ENCODE data around the gene PPAN.

Gene PPAN

DNA sequence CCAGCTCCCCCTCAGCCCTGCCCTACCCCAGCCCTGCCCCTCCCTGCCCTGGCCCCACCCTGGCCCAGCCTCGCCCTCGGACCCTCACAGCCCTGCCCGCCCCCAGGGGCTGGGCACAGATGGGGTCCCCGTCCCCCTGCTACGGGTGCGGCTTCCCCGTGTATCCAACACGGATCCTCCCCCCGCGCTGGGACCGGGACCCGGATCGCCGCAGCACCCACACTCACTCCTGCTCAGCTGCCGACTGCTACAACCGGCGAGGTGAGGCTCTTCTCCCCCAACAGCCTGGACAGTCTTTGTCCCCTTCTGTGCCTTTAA is 14.8 kb upstream of the PPAN start:
- no peak for DNase-seq
- Mint-ChIP-seq H3K27me3 (ENCODE audit: low read depth, poor library complexity) (peaks cover 61% of the 10 kb centered on the region), H3K9me3 (peaks cover 3% of the 10 kb centered on the region), H3K36me3 (ENCODE audit: low read depth) (no peaks in the 10 kb centered on the region), H3K4me3 (no peak overlapping the region), H3K27ac (no peak overlapping the region), H3K4me1 (no peaks in the 10 kb centered on the region)
- TF ChIP-seq, protein P1, sequence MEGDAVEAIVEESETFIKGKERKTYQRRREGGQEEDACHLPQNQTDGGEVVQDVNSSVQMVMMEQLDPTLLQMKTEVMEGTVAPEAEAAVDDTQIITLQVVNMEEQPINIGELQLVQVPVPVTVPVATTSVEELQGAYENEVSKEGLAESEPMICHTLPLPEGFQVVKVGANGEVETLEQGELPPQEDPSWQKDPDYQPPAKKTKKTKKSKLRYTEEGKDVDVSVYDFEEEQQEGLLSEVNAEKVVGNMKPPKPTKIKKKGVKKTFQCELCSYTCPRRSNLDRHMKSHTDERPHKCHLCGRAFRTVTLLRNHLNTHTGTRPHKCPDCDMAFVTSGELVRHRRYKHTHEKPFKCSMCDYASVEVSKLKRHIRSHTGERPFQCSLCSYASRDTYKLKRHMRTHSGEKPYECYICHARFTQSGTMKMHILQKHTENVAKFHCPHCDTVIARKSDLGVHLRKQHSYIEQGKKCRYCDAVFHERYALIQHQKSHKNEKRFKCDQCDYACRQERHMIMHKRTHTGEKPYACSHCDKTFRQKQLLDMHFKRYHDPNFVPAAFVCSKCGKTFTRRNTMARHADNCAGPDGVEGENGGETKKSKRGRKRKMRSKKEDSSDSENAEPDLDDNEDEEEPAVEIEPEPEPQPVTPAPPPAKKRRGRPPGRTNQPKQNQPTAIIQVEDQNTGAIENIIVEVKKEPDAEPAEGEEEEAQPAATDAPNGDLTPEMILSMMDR (IDR thresholded peaks at IDR 0.05) = no peak

DNA sequence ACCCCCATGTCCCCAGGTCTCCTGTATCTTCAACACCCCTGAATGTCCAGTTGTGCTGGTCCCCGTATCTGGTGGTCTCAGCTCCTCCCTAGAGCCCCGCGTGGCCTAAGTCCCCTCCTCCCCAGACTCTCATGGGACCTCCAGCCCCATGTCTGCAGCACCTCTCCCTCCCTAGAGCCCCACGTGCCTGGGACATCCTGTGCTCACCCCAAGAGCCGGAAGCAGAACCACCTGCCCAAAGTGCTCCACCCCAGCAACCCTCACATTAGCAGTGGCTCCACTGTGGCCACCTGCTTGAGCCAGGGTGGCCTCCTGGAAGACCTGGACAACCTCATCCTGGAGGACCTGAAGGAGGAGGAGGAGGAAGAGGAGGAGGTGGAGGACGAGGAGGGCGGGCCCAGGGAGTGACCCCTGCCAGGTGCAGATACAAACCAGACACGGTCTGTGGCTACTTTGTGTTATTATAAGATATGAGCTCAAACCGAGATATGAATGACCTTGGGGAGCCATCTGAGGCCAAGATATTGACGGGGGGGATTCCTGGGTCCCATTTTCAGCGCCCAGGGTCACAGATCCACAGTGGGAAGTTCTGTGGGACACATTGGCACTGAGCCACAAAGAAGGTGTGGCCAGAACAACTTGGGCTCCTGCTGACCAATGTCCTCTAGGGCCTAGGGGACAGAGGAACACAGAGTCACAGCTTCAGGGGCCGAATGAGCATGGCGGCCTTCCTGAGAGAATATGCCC is 14.1 kb upstream of the PPAN start:
- TF ChIP-seq, protein P1 (IDR thresholded peaks at IDR 0.05) = no peak
- no peak for DNase-seq
- no peak overlapping the region for H3K27ac Mint-ChIP-seq
- H3K4me3 Mint-ChIP-seq = no peak overlapping the region
- H3K9me3 Mint-ChIP-seq = peaks cover 3% of the 10 kb centered on the region
- H3K27me3 Mint-ChIP-seq (ENCODE audit: low read depth, poor library complexity) = peaks cover 61% of the 10 kb centered on the region
- H3K4me1 Mint-ChIP-seq = no peaks in the 10 kb centered on the region
- no peaks in the 10 kb centered on the region for H3K36me3 Mint-ChIP-seq (ENCODE audit: low read depth)

DNA sequence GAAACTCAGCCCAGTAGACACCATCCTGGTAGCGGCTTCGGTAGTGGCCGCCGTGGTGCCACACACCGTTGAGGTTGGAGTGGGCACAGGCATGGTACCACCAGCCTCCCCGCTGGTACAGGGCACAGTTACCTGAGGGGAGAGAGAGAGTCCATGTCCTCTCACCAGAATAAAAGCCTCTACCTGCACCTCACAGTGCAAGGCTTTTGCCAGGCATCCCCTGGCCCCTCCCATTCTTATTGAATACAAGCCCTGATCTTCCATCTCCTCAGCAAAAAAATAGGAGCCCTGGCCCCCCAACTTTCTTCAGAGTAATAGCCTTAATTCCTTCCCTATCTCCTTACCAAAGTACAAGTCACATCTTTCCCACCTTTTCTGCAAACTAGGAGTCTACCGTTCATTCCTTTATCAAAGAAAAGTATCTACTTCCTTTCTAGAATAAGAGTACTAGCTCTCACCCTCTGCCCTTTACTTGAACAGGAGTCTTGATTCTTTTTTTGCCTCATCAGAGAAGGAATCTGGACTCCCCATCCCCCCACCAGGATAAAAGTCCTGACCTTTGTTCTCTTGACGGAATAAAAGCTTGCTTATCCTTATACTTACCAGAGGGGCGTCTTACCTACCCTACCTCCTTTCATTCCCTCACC is 13.4 kb upstream of the PPAN start:
- no peak overlapping the region for H3K4me3 Mint-ChIP-seq
- H3K27ac Mint-ChIP-seq = no peak overlapping the region
- H3K36me3 Mint-ChIP-seq (ENCODE audit: low read depth) = no peaks in the 10 kb centered on the region
- TF ChIP-seq, protein P1 (IDR thresholded peaks at IDR 0.05) = no peak
- H3K27me3 Mint-ChIP-seq (ENCODE audit: low read depth, poor library complexity) = peaks cover 59% of the 10 kb centered on the region
- H3K4me1 Mint-ChIP-seq = no peaks in the 10 kb centered on the region
- H3K9me3 Mint-ChIP-seq = peaks cover 3% of the 10 kb centered on the region
- no peak for DNase-seq

DNA sequence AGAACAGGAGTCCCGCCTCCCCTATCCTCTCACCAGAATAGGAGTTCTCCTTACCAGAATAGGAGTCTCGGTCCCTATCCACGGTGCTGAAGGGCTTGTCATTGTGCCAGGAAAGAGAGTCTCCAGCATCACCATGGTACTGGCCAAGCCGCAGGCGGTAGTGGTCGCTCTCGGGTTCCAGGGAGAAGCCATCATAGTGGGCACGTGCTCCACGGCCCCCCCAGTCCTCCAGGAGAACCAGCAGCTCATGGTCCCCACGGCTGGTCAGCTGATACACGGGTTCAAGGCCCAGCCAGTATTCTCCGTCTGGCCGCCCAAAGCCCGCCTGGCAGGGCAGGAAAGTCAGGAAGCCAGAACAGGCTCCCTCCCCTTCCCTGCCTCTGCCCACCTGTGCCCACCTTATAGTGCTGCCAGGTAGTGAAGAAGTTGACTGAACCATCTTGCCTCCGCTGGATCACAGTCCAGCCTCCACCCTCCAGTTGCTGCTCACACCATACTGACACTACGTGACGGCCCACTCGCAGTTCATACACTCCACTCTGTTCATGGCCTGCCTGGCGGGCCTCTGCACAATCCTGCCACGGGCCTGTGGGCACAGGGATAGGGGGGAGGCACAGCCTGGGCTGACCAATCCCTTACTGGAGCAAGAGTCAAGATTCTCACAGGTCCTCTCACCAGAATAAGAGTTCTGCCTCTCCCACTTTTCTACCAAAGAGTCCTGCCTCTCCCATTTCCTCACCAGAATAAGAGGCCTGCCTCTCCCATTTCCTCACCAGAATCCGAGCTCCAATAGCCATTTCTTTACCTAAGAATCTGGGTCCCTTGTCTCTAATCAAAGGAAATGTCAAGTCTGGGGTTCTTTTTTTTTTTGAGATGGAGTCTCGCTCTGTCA is 12.6 kb upstream of the PPAN start:
- H3K27ac Mint-ChIP-seq = no peak overlapping the region
- TF ChIP-seq, protein P1 (IDR thresholded peaks at IDR 0.05) = no peak
- no peaks in the 10 kb centered on the region for H3K36me3 Mint-ChIP-seq (ENCODE audit: low read depth)
- peaks cover 54% of the 10 kb centered on the region for H3K27me3 Mint-ChIP-seq (ENCODE audit: low read depth, poor library complexity)
- peaks cover 5% of the 10 kb centered on the region for H3K4me1 Mint-ChIP-seq
- H3K4me3 Mint-ChIP-seq = no peak overlapping the region
- DNase-seq = no peak
- H3K9me3 Mint-ChIP-seq = peaks cover 3% of the 10 kb centered on the region

DNA sequence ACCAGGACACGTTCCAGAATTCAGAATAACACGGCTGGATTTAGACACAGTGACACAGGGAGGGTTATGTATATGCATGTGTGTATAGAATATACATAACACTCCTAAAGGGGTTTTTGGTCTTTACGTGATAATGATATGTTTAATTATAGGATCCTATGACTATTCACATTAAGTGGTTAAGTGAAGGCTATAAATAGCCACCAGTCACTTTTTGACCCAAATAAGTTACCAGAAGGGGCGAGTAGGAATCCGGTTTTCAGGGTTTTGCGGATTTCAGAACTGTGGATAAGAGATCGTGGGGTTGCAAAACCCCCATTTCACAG is 10.6 kb upstream of the PPAN start:
- DNase-seq = no peak
- Mint-ChIP-seq H3K36me3 (ENCODE audit: low read depth) (no peaks in the 10 kb centered on the region), H3K9me3 (peaks cover 3% of the 10 kb centered on the region), H3K27me3 (ENCODE audit: low read depth, poor library complexity) (peaks cover 66% of the 10 kb centered on the region), H3K4me1 (peaks cover 20% of the 10 kb centered on the region), H3K27ac (no peak overlapping the region), H3K4me3 (peak overlapping the region; percentile 32)
- TF ChIP-seq, protein P1 (IDR thresholded peaks at IDR 0.05) = no peak
